Measurements from ENCODE around the gene GINS1.

- TF ChIP-seq, protein P1, sequence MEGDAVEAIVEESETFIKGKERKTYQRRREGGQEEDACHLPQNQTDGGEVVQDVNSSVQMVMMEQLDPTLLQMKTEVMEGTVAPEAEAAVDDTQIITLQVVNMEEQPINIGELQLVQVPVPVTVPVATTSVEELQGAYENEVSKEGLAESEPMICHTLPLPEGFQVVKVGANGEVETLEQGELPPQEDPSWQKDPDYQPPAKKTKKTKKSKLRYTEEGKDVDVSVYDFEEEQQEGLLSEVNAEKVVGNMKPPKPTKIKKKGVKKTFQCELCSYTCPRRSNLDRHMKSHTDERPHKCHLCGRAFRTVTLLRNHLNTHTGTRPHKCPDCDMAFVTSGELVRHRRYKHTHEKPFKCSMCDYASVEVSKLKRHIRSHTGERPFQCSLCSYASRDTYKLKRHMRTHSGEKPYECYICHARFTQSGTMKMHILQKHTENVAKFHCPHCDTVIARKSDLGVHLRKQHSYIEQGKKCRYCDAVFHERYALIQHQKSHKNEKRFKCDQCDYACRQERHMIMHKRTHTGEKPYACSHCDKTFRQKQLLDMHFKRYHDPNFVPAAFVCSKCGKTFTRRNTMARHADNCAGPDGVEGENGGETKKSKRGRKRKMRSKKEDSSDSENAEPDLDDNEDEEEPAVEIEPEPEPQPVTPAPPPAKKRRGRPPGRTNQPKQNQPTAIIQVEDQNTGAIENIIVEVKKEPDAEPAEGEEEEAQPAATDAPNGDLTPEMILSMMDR (IDR thresholded peaks at IDR 0.05 in 8 of 11, conservative IDR thresholded peaks at IDR 0.05 in 3 of 11): no peak
- TF ChIP-seq POLR2A (IDR thresholded peaks at IDR 0.05) (no peak), POLR2AphosphoS5 (IDR thresholded peaks at IDR 0.05) (no peak)
Observed at GRCh38 chr20:25398376-25399036, 9.0 kb upstream of the GINS1 start.
